ENCODE results near the gene DGKH. TPM values are rescaled to one million over a fixed set of nuclear protein-coding genes. Genes with fewer than 3 reads are reported as not detected.

Gene DGKH
- total and polyA plus RNA-seq, 9 of the 15 experiments (the other 6 are each of a cell fraction or from before 2014, with no cell fraction given): 0.38 to 4.4 (median 3.1) TPM

- peak; percentile 58; the same call in 1 of the 2 replicates for TF ChIP-seq CTBP1 (IDR thresholded peaks at IDR 0.05; ENCODE audit: borderline replicate concordance)
- TF ChIP-seq RBM15 (IDR thresholded peaks at IDR 0.05; ENCODE audit: insufficient read depth, low read length): no peak
- TF ChIP-seq ZNF592 (IDR thresholded peaks at IDR 0.05): peak; percentile 59; the same call in 1 of the 2 replicates
- no peak for TF ChIP-seq BRF2 (IDR thresholded peaks at IDR 0.05; ENCODE audit: borderline replicate concordance, insufficient read depth, insufficient read length)
- TF ChIP-seq ETV1 (tag; conservative IDR thresholded peaks at IDR 0.05; ENCODE audit: low read depth): peak; percentile 83
- no peak for TF ChIP-seq NONO (IDR thresholded peaks at IDR 0.05; ENCODE audit: low read depth in 2 of 2, low read length in 1 of 2)
- no peak for TF ChIP-seq NR3C1 (CRISPR knock-in tag; IDR thresholded peaks at IDR 0.05)
- TF ChIP-seq ELF1 (tag; IDR thresholded peaks at IDR 0.05): no peak
- TF ChIP-seq SRF (CRISPR knock-in tag; IDR thresholded peaks at IDR 0.05): peak in 1 of 2 experiments; percentile 28; a peak in 1 of 4 replicates
- peak; percentile 76 for TF ChIP-seq RBM25 (IDR thresholded peaks at IDR 0.05; ENCODE audit: low read depth, low read length, severe bottlenecking)
- no peak for TF ChIP-seq PATZ1 (CRISPR knock-in tag; IDR thresholded peaks at IDR 0.05; ENCODE audit: borderline replicate concordance)
- peak; percentile 48; the same call in 1 of the 2 replicates for TF ChIP-seq BRD4 (IDR thresholded peaks at IDR 0.05)
- 0 out of 2 replicates have a peak, but pooled peaks have one; percentile 30 for TF ChIP-seq C11orf30 (IDR thresholded peaks at IDR 0.05; ENCODE audit: low read depth)
- no peak for TF ChIP-seq DLX4 (CRISPR knock-in tag; IDR thresholded peaks at IDR 0.05)
- TF ChIP-seq ELF2 (CRISPR knock-in tag; IDR thresholded peaks at IDR 0.05): peak; percentile 26; the same call in 1 of the 2 replicates
- TF ChIP-seq ATF3 (IDR thresholded peaks at IDR 0.05): peak; percentile 91
- no peak for TF ChIP-seq ATF3 (CRISPR knock-in tag; conservative IDR thresholded peaks at IDR 0.05)
These were observed 126.1 kb downstream of the DGKH start (continued) for GRCh38 chr13:42174344-42175162.

Measured in K562 (cell line).